GM21737 (cell line): ENCODE data around the gene E4F1.

ENCODE experiments used
- ATAC-seq: cut with Tn5 transposase; IDR thresholded peaks from one replicate; pipeline ENCODE4 v1.9.1; 2021; ENCODE audit warnings: mild to moderate bottlenecking, moderate library complexity; ENCODE audit not compliant: unreplicated experiment

The E4F1 gene

GRCh38 chr16:2270588-2271470 is 47.4 kb downstream of the E4F1 start:
- ATAC-seq: no peak

- no peak for ATAC-seq
Measured at GRCh38 chr16:2271848-2272461, 48.6 kb downstream of the E4F1 start.

- no peak for ATAC-seq
Measured at GRCh38 chr16:2273484-2273883, 50.1 kb downstream of the E4F1 start.

- ATAC-seq: no peak
Measured at GRCh38 chr16:2273931-2274330, 50.5 kb downstream of the E4F1 start.

- ATAC-seq: no peak
Measured at GRCh38 chr16:2275476-2276367, 52.3 kb downstream of the E4F1 start.

GRCh38 chr16:2276368-2277195 is 53.2 kb downstream of the E4F1 start:
- ATAC-seq: no peak

GRCh38 chr16:2277466-2278271 is 54.3 kb downstream of the E4F1 start:
- no peak for ATAC-seq

- ATAC-seq: no peak
Measured at GRCh38 chr16:2278272-2278608, 54.8 kb downstream of the E4F1 start.

- no peak for ATAC-seq
Measured at GRCh38 chr16:2278956-2279800, 55.8 kb downstream of the E4F1 start.

- ATAC-seq: no peak
Measured at GRCh38 chr16:2280461-2280860, 57.1 kb downstream of the E4F1 start.

GRCh38 chr16:2280981-2281542 is 57.7 kb downstream of the E4F1 start:
- ATAC-seq: no peak

- ATAC-seq: no peak
Measured at GRCh38 chr16:2282262-2282661, 58.9 kb downstream of the E4F1 start.

- no peak for ATAC-seq
Measured at GRCh38 chr16:2282866-2283555, 59.6 kb downstream of the E4F1 start.

GRCh38 chr16:2284001-2284770 is 60.8 kb downstream of the E4F1 start:
- ATAC-seq: no peak

GRCh38 chr16:2284797-2285576 is 61.6 kb downstream of the E4F1 start:
- no peak for ATAC-seq
